GM19452 (cell line): Measurements from ENCODE around the gene RGS10.

Experiments used
- ATAC-seq: cut with Tn5 transposase; IDR thresholded peaks from one replicate; pipeline ENCODE4 v1.9.1; 2021; ENCODE audit not compliant: unreplicated experiment

The RGS10 gene

GRCh38 chr10:119520283-119520682, 22.2 kb downstream of the RGS10 start:
- ATAC-seq, result no peak

DNA sequence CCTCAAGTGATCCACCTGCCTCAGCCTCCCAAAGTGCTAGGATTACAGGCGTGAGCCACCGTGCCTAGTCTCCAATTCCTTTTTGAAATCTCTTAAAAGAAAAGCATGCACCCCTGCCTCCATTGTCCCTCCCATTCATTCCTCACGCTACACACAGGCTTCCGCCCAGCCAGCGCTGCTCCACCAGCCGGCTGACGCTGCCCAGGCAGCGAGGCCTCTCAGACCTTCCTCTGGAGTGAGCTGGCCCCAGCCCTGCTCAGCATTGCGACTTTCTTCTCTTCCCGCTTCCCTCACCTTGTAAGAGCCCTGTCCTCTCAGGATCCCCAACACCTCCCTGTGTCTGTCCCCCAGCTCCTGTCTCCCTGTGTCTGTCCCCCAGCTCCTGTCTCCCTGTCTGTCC, 23.6 kb downstream of the RGS10 start:
- ATAC-seq, result no peak

DNA sequence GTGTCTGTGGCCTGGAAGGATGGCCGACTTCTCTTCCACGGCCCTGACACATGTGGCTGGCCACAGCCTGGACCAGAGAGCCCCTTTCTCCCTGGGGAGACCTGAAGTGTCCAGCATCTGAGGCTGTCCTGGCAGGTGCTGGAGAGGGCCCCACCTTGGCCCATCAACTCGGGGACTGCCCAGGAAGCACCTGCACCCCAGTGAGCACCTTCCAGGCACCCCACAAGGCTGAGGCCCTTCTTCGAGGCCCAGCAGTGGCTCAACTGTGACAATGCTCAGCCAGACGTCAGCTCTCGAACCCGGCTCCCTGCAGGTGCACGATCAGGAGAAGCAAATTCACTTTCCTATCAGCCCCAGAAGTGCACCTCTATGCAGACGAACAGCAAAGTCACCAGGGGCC, 24.3 kb downstream of the RGS10 start:
- ATAC-seq, result peak; percentile 1

DNA sequence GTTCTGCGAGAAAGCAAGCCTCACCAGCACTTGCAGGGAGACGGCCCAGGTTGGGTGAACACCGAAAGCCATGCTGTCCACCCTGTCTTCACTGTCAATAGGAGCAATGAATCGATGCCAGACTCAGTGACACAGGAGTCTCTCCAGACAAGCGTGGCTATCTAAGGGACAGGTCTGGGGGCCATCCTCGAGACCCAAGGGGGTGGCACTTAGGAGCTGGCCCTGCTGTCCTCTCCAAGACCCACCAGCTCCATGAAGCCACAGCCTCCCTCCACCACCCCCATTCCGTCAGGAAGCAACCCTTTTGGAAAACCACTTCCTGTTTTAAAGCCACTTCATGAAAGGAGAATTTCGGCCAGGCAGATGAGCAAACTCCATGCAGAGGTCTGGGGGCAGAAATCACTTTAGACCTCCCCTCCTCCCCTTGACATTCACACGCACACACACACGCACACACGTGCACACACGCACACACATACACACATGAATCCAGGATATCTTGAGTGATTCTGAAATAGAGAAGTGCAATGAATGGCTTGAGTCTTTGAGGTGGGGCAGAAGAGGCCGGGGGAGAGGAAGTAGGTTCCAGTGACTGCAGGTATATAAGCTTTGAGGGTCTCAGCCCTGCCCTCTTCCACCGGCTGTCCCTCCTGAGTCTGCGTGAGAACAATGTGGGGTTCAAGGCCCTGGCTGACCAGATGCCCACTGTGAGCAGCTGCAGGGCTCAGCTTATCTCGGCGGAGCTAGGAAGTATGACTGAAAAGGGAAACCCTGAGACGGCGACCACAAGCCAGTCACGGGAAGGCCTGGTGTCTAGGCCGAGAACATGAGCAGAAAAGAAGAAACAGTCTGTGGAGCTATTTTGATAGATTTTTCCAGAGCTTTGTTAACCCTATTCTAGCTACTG, 25.0 kb downstream of the RGS10 start:
- ATAC-seq, result peak; percentile 51

- ATAC-seq, result peak; percentile 81
Observed at GRCh38 chr10:119516381-119517234, 25.9 kb downstream of the RGS10 start.

- no peak for ATAC-seq
Observed at GRCh38 chr10:119515511-119516045, 26.9 kb downstream of the RGS10 start.

GRCh38 chr10:119514819-119515218, 27.7 kb downstream of the RGS10 start:
- no peak for ATAC-seq

DNA sequence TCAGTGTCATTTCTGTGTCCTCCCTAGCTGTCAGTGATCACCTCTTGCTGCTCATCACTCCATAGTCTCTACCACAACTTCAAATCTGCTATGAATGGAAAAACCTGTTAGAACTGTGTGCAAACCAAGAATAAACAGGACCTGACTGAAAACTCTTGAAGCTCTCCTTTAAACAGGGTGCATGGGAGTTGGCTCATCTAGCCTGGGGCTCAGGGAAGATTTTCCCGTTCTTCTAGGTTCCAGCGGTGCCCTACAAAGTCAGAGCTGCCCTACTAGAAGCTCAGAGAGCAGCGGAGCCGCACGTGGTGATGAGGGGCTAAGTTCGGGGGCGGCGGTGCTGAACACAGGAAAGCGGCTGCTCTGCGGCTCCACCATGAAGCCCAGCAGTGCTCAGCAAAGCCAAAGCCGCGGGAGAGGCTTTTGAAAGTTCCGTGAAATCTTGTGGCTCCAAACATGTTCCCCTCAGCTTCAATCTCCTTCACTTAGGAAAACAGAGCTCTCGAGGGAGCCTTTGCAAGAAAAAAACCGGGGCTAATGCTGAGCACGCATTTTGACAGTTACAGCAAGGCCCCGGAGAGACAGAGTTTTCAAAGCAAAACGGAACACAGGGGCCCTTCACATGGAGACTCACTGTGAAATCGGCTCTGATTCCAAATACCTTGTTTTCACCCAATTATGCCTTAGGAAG, 30.5 kb downstream of the RGS10 start:
- ATAC-seq, result no peak

DNA sequence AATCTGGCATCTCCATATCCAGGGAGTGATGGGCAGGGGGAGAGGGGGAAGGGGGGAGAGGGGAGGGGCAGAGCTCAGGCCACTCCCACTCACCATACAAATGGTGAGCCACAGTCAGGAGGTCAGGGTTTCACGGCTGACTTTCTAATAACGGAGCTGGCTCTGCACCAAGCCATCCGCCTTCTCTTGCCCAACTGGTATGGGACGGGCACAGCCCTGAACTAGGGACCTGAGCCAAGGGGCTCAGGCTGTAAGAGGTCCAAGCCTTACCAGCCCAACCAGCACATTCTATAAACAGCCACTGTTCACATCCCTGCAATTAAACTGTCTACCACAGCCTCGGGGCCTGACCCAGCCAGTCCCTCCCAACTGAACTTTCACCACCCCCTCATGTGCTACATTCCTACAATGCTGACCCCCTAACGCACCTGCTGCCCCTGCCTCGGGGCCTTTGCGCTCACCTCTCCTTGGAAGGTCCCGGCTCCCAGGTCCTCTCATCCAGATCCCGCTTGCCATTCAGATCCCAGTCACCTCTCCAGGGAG, 32.5 kb downstream of the RGS10 start:
- ATAC-seq, result no peak

DNA sequence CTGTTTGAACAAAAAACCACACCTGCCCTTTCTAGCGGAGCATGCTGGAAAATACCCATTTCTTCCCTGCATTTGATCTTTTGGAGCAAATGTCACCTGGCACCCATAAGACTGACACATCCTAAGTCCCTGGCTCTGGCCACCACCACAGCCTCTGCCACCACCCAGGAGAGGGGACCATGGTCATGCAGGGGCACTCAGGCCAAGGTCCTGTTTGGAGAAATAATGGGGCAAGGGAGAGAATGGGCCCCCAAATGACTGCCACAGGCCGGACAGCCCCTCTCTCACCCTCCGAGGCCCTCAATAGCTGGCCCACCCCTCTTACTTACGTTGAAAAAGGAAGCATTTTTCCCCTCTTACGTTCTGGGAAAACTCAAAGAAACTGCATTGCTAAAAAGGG, 35.4 kb downstream of the RGS10 start:
- no peak for ATAC-seq

DNA sequence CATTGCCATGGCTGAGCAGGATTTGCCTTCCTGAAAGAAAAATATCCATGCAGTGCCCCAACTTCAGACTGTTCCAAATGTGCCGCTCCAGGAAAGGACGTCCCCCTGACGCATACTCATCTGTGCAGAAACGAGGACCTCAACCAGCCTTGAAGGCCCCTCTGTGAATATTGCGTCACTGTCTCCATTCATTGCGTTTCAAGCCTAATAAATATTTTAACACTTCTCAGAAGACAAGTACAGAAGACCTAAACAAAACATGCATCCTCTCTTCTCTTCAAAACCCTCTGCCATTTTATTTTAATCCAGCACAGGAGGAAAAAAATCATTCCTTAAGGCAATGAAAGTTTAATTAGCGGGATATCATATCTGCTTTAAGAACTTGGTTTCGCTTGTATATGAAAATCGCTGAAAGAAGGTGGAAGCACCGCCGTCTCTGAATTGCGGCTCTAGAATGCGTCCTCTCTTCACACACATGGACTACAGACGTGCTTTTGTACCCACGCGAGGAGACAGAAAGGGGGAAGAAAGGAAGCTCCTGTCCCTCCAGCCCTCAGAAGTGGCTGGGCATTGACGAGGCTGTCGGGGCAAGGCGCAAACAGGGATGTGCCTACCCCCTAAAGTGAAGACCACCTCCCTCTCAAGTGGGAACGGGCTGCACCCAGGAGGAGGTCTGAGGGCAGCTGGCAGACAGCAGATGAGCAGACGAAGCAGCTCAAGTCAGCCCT, 36.8 kb downstream of the RGS10 start:
- no peak for ATAC-seq

DNA sequence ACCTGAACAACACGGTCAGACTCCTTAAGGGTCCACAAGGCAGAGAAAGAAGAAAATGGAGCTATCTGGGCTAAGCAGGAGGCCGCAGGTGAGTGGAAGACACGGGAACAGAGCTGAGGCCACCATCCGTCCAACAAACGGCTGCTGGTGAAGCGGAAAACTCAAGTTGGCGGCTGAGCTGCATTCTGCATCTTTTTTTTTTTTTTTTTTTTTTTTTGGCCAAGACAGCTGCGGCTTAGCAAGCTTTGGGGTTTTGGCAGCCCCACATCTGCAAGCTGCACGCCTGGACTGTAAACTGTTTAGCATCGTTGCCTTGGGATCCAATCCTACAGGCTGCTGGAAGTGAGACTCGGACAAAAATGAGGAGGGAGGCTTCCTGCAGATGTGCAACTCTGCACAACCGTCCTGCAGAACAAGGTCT, 37.4 kb downstream of the RGS10 start:
- ATAC-seq, result no peak

- no peak for ATAC-seq
Observed at GRCh38 chr10:119504651-119505050, 37.9 kb downstream of the RGS10 start.

GRCh38 chr10:119503821-119504220, 38.7 kb downstream of the RGS10 start:
- ATAC-seq, result no peak

DNA sequence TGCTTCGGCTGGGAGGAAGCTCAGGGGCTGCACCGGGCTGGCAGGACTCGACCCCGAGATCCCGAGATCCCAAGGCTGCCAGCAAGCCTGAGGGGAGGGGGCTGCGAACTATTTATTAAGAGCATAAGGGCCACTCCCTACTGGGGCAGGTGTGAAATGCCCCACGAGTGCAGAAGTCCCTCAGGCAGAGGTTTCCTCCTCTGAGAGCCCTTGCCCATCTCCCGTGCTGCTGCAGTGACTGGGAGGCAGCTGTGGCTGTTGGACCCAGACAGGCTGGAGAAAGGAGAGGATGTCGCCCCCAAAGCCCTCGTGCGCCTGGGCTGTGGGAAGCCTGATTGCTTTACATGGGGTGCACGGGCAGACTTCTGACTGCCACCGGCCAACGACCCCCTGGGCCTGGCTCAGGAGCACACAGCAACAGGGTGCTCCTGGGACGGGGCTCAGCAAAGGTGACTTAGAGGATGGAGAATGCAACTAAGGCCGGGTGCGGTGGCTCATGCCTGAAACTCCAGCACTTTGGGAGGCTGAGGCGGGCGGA, 39.8 kb downstream of the RGS10 start:
- no peak for ATAC-seq

DNA sequence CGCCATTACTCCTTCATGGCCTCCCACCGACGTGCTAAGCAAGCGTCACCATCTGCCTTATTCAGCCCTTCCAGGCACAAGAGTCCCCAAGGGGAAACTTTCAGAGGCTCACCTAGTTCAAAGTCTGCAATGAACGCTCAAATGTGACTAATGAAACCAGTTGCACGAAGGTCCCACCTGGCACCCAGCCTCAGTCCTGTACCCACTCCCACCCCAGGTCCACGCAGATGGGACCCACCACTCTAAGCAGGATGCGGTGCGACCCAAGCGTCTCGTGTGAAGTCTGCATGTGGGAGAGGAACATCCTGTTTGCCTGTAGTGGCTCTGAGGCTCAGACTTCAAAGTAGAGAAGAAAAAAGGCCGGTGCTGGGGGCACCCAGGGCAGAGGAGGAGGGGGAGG, 40.3 kb downstream of the RGS10 start:
- ATAC-seq, result peak; percentile 60

- peak; percentile 24 for ATAC-seq
Observed at GRCh38 chr10:119501690-119502089, 40.8 kb downstream of the RGS10 start.

GRCh38 chr10:119500821-119501220, 41.7 kb downstream of the RGS10 start:
- ATAC-seq, result no peak

- ATAC-seq, result no peak
Observed at GRCh38 chr10:119500123-119500795, 42.3 kb downstream of the RGS10 start.
